Adipocyte (in vitro differentiated cells): Measurements from ENCODE around the gene OR4E1.
A peak's percentile ranks its signal among the peaks of the same experiment; 100 is the strongest.
"Not testable (repeated sequence)": the region's sequence is repeated elsewhere in the genome, so short reads cannot be mapped to it uniquely, and the experiment has no call there.

Source experiments
- DNase-seq: peaks from one replicate; pipeline ENCODE4 v3.0.0-alpha.2; 2015; ENCODE audit warnings: low read depth
- H3K27me3 ChIP-seq: replicated peaks from 2 replicates; pipeline ENCODE4 v1.7.0; 2013; ENCODE audit warnings: mild to moderate bottlenecking, low read length, moderate library complexity; ENCODE audit not compliant: control insufficient read depth, insufficient read depth
- H3K36me3 ChIP-seq: 2 replicates; pipeline ENCODE4 v1.7.0; 2013; ENCODE audit warnings: low read length, mild to moderate bottlenecking, moderate library complexity; ENCODE audit not compliant: control insufficient read depth, insufficient read depth, severe bottlenecking
- H3K4me1 ChIP-seq: 2 replicates; pipeline ENCODE4 v1.7.0; 2013; ENCODE audit warnings: mild to moderate bottlenecking, low read length, moderate library complexity; ENCODE audit not compliant: control insufficient read depth, insufficient read depth
- H3K4me3 ChIP-seq: 2 replicates; pipeline ENCODE4 v1.7.0; 2013; ENCODE audit warnings: mild to moderate bottlenecking, low read length, moderate library complexity
- H3K9ac ChIP-seq: 2 replicates; pipeline ENCODE4 v1.7.0; 2013; ENCODE audit warnings: mild to moderate bottlenecking, low read length, moderate library complexity
- H3K9me3 ChIP-seq: 2 replicates; pipeline ENCODE4 v1.7.0; 2013; ENCODE audit warnings: mild to moderate bottlenecking, low read length, moderate library complexity; ENCODE audit not compliant: control insufficient read depth

Gene OR4E1

GRCh38 chr14:21697662-21698061, 24.0 kb upstream of the OR4E1 start:
- H3K4me3 ChIP-seq, H3K4me1 ChIP-seq, H3K9ac ChIP-seq, H3K9me3 ChIP-seq, H3K36me3 ChIP-seq, DNase-seq, H3K27me3 ChIP-seq: not testable (repeated sequence)

DNA sequence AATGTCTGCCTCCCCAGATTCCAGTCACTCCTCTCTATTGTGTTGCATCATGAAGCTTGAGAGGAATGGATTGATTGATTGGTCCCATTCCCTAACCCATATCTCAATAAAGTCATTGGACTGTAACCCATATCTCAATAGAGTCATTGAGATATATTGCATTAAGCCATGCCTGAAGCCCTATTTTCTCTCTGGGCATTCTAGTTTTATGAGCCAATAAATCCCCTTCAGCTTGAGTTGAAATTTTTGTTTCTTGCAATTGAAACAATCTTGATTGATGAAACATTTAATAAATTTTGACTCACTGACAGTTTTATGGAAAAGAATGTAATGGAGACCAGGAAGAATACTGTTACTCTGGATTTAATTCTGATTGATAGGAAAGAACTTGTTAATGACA, 20.8 kb upstream of the OR4E1 start:
- Histone ChIP-seq H3K27me3 (no peaks in the 10 kb centered on the region), H3K4me3 (no peak overlapping the region), H3K9ac (no peak overlapping the region), H3K9me3 (no peaks in the 10 kb centered on the region), H3K4me1 (no peaks in the 10 kb centered on the region), H3K36me3 (no peaks in the 10 kb centered on the region)
- DNase-seq = no peak

GRCh38 chr14:21686468-21686867, 12.8 kb upstream of the OR4E1 start:
- DNase-seq = no peak
- Histone ChIP-seq H3K4me3 (no peak overlapping the region), H3K9ac (no peak overlapping the region), H3K36me3 (no peaks in the 10 kb centered on the region), H3K27me3 (no peaks in the 10 kb centered on the region), H3K4me1 (no peaks in the 10 kb centered on the region), H3K9me3 (no peaks in the 10 kb centered on the region)

DNA sequence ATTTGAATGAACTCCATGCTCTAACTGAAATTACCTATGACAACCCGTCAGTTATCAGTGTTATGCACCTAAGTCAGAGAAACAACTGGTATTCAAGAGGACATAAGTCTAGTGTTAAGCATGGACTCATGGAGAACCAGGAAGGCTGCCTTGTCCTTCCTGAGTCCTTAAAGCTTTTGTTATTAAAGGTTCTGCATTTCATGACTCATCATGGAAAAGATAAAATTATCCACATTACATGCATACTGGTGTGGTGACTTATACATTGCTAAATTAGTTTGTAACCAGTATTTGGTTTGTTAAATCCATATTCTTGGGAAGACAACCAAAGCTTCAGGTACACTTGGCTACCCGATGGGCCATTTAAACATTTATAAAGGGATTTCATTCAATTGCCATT, 6.5 kb upstream of the OR4E1 start:
- H3K9me3 ChIP-seq = peaks cover 3% of the 10 kb centered on the region
- no peaks in the 10 kb centered on the region for H3K36me3 ChIP-seq
- peak; percentile 31 for DNase-seq
- H3K27me3 ChIP-seq = no peaks in the 10 kb centered on the region
- H3K4me1 ChIP-seq = no peaks in the 10 kb centered on the region
- no peak overlapping the region for H3K9ac ChIP-seq
- no peak overlapping the region for H3K4me3 ChIP-seq

GRCh38 chr14:21675566-21675965, 1.9 kb upstream of the OR4E1 start:
- Histone ChIP-seq H3K9ac (no peak overlapping the region), H3K4me1 (no peaks in the 10 kb centered on the region), H3K27me3 (no peaks in the 10 kb centered on the region), H3K36me3 (no peaks in the 10 kb centered on the region), H3K9me3 (peaks cover 3% of the 10 kb centered on the region), H3K4me3 (no peak overlapping the region)
- no peak for DNase-seq

DNA sequence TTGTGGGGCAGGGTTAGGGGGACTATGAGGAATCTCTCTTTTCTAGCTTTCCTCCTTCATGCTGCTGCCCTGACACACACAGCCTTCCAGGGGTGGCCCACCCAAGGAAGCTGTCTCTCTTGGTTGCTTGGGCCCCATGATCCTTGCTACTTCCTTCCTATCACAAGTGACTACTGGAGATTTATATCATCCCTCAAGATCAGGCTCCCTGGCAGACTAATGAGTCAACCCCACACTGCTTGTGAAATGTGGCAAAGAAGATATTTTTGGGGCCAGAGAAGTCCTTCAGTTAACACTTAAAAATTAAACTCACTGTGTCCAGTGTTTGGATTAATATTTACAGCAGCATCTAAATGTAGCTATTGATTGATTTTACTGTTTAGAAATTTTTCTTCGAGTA, 1.5 kb downstream of the OR4E1 start:
- H3K36me3 ChIP-seq = no peaks in the 10 kb centered on the region
- DNase-seq = no peak
- no peak overlapping the region for H3K9ac ChIP-seq
- peaks cover 3% of the 10 kb centered on the region for H3K9me3 ChIP-seq
- no peaks in the 10 kb centered on the region for H3K4me1 ChIP-seq
- H3K27me3 ChIP-seq = no peaks in the 10 kb centered on the region
- H3K4me3 ChIP-seq = no peak overlapping the region

DNA sequence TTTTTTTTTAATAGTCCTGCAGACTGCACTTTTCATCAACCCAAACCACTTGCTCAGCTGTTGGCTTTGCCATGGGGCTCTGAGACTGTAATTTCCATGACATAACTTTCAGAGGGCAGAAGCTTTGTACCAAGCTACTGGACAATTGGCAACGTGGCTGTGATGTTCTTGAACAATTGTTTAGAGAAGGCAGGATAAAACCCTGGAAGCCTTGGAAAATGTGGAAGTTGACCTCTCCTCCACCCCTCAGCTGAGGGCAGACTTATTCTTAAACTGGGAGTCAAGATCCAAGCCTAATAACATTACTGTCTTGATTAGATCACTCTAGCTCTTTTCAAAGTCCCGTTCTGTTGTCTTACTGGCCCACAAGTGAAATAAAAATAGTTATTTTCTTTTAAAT, 2.2 kb downstream of the OR4E1 start:
- Histone ChIP-seq H3K4me1 (no peaks in the 10 kb centered on the region), H3K9ac (no peak overlapping the region), H3K36me3 (no peaks in the 10 kb centered on the region), H3K4me3 (no peak overlapping the region), H3K9me3 (peaks cover 3% of the 10 kb centered on the region), H3K27me3 (no peaks in the 10 kb centered on the region)
- no peak for DNase-seq

DNA sequence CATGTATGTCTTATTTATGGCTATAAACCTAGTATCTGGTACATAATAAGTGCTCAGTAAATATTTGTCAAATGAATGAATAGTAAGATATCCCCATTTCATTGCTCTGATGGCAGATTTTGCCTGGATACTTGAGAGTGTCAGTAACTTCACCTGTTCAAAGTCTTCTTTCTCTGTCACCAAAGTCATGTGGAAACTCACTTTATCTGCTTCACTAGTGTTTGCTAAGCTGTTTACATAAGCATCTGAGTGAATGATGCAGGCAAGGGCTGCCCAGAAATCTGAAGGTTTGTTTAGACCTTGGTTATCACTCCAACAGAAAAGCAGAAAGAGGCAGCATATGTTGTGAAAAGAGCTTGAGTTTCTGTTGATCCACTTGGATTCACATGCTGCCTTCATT, 4.3 kb downstream of the OR4E1 start:
- DNase-seq = no peak
- Histone ChIP-seq H3K27me3 (no peaks in the 10 kb centered on the region), H3K4me3 (no peak overlapping the region), H3K36me3 (no peaks in the 10 kb centered on the region), H3K9me3 (peaks cover 2% of the 10 kb centered on the region), H3K4me1 (no peaks in the 10 kb centered on the region), H3K9ac (no peak overlapping the region)

DNA sequence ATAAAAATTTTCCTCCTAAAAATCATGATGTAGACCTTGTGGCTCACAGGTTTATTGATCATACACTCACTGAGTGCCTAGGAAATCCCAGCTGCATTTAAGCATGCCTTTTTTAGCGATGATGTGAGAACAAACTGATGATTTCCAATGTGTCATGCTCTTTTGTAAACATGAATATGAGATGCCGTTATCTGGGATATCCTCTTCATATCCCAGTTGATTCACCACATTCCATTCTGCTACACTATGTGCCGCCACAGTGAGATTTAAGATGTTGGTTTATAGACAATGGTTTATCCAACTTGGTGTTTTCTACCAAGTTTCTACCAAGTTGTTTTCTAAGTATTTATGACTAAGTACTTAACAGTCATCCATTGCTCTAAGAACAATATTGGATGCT, 5.2 kb downstream of the OR4E1 start:
- Histone ChIP-seq H3K4me1 (no peaks in the 10 kb centered on the region), H3K9ac (no peak overlapping the region), H3K4me3 (no peak overlapping the region), H3K9me3 (peaks cover 2% of the 10 kb centered on the region), H3K27me3 (no peaks in the 10 kb centered on the region), H3K36me3 (no peaks in the 10 kb centered on the region)
- DNase-seq = peak; percentile 4

DNA sequence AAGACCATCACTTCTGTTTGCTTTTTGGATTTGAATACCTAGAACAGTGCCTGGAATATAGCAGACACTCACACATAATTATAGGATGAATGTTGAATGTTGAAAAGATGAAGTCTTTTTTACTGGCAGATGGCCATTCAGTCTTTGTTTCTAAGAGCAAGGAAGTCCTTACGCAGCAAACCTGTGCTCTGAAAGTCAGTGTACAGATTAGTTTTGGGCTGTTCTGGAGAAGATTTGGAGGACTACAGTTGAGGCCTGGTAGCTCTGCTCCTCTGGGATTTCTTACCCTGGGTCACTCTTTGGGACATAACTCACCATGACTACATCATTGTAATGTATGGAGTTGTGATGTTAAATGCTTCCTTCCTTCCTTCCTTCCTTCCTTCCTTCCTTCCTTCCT, 16.6 kb downstream of the OR4E1 start:
- H3K9ac ChIP-seq = no peak overlapping the region
- H3K9me3 ChIP-seq = no peaks in the 10 kb centered on the region
- H3K4me3 ChIP-seq = no peak overlapping the region
- peaks cover 12% of the 10 kb centered on the region for H3K27me3 ChIP-seq
- DNase-seq = no peak
- no peaks in the 10 kb centered on the region for H3K4me1 ChIP-seq
- H3K36me3 ChIP-seq = no peaks in the 10 kb centered on the region

GRCh38 chr14:21654215-21654614, 19.4 kb downstream of the OR4E1 start:
- H3K27me3 ChIP-seq = peaks cover 12% of the 10 kb centered on the region
- H3K4me3 ChIP-seq = no peak overlapping the region
- no peak overlapping the region for H3K9ac ChIP-seq
- peaks cover 3% of the 10 kb centered on the region for H3K9me3 ChIP-seq
- H3K36me3 ChIP-seq = no peaks in the 10 kb centered on the region
- no peaks in the 10 kb centered on the region for H3K4me1 ChIP-seq
- no peak for DNase-seq

GRCh38 chr14:21653331-21653885, 20.2 kb downstream of the OR4E1 start, which contains the start of gene OR4E2:
Gene OR4E2 (plus strand): TSS chr14:21653835. CDS start chr14:21665083, 11,248 bp downstream.
- H3K9ac ChIP-seq = no peak within 1 kb of the TSS
- peaks cover 3% of the 10 kb centered on the region for H3K9me3 ChIP-seq

More at GRCh38 chr14:21653331-21653885, 20.2 kb downstream of the OR4E1 start, which contains the start of gene OR4E2:
- Histone ChIP-seq H3K36me3 (no peaks in the 10 kb centered on the region), H3K4me3 (no peak within 1 kb of the TSS), H3K4me1 (no peaks in the 10 kb centered on the region), H3K27me3 (peaks cover 12% of the 10 kb centered on the region)
- no peak for DNase-seq
